CD14-positive monocyte (primary cell): ENCODE data around the gene FDXACB1. TPM values are rescaled to one million over a fixed set of nuclear protein-coding genes. Genes with fewer than 3 reads are reported as not detected.

Experiments used
- DNase-seq, 3 donors: peaks; one replicate each; pipeline ENCODE4 v3.0.0-alpha.2; 2011 to 2022
- H2AFZ ChIP-seq: 2 replicates; pipeline ENCODE4 v1.6.0; 2012; ENCODE audit warnings: mild to moderate bottlenecking, low read depth, low read length, inconsistent platforms; ENCODE audit not compliant: insufficient read depth, poor library complexity, severe bottlenecking
- H3K27ac ChIP-seq, 2 donors: 1 replicate in 1 of 2; 2 replicates in 1 of 2; pipeline ENCODE4 v1.5.1; 2012 to 2013; ENCODE audit warnings: low read length in 2 of 2, control low read depth in 1 of 2, inconsistent platforms in 1 of 2, low read depth in 1 of 2, mild to moderate bottlenecking in 1 of 2
- H3K27me3 ChIP-seq, 2 donors: one replicate each; pipeline versions ENCODE4 v1.6.0 to v1.6.1; 2011 to 2013; ENCODE audit warnings: low read length in 2 of 2; ENCODE audit not compliant: control insufficient read depth in 2 of 2, insufficient read depth in 2 of 2
- H3K36me3 ChIP-seq, 2 donors: replicated peaks in 1 of 2; 1 replicate in 1 of 2; 2 replicates in 1 of 2; pipeline versions ENCODE4 v1.5.1 to v1.6.1; 2012 to 2013; ENCODE audit warnings: low read length in 2 of 2, control low read depth in 1 of 2, inconsistent platforms in 1 of 2, mild to moderate bottlenecking in 1 of 2; ENCODE audit not compliant: insufficient read depth in 2 of 2, control insufficient read depth in 1 of 2
- H3K4me1 ChIP-seq, 2 donors: 1 replicate in 1 of 2; 2 replicates in 1 of 2; pipeline versions ENCODE4 v1.5.1 to v1.6.1; 2012 to 2013; ENCODE audit warnings: low read length in 2 of 2, control low read depth in 1 of 2, inconsistent platforms in 1 of 2, mild to moderate bottlenecking in 1 of 2, moderate library complexity in 1 of 2; ENCODE audit not compliant: insufficient read depth in 2 of 2, control insufficient read depth in 1 of 2
- H3K4me2 ChIP-seq: replicated peaks from 2 replicates; pipeline ENCODE3; 2012; ENCODE audit warnings: low read length, moderate library complexity, mild to moderate bottlenecking; ENCODE audit not compliant: poor library complexity, severe bottlenecking; ENCODE audit errors: extremely low read depth
- H3K4me3 ChIP-seq, 3 experiments: fragments of 200-600 bp in 1 of 3; sonication (generic) in 1 of 3; replicated peaks in 1 of 3; 1 replicate in 2 of 3; 2 replicates in 1 of 3; pipeline ENCODE4 v1.5.1; 2011 to 2013; ENCODE audit warnings: low read length in 3 of 3, mild to moderate bottlenecking in 3 of 3, control low read depth in 2 of 3, low read depth in 2 of 3, inconsistent platforms in 1 of 3, moderate library complexity in 1 of 3
- H3K79me2 ChIP-seq: 2 replicates; pipeline ENCODE4 v1.6.0; 2012; ENCODE audit warnings: mild to moderate bottlenecking, control low read depth, inconsistent platforms, low read length, moderate library complexity; ENCODE audit not compliant: insufficient read depth
- H3K9ac ChIP-seq: 2 replicates; pipeline ENCODE4 v1.6.0; 2017; ENCODE audit warnings: low read length, mild to moderate bottlenecking; ENCODE audit not compliant: insufficient read depth, poor library complexity, severe bottlenecking
- H3K9me3 ChIP-seq, 2 donors: replicated peaks in 1 of 2; 1 replicate in 1 of 2; 2 replicates in 1 of 2; pipeline versions ENCODE4 v1.5.1 to v1.6.1; 2012 to 2013; ENCODE audit warnings: low read length in 2 of 2, control low read depth in 1 of 2; ENCODE audit not compliant: control insufficient read depth in 1 of 2, insufficient read depth in 1 of 2
- H4K20me1 ChIP-seq: 2 replicates; pipeline ENCODE4 v1.6.0; 2012; ENCODE audit warnings: mild to moderate bottlenecking, low read length, control low read depth, moderate library complexity; ENCODE audit not compliant: insufficient read depth
- H3K27ac Mint-ChIP-seq, 7 donors: one replicate each; pipeline ENCODE4 v1.8.0; 2020; ENCODE audit warnings: mild to moderate bottlenecking in 7 of 7, mixed read lengths in 7 of 7, moderate library complexity in 6 of 7, inconsistent platforms in 2 of 7
- H3K27me3 Mint-ChIP-seq, 3 donors: one replicate each; pipeline ENCODE4 v1.8.0; 2021 to 2022; ENCODE audit warnings: low read depth in 3 of 3, mild to moderate bottlenecking in 3 of 3, mixed read lengths in 3 of 3, moderate library complexity in 3 of 3, inconsistent platforms in 1 of 3
- H3K36me3 Mint-ChIP-seq, 2 donors: one replicate each; pipeline ENCODE4 v1.8.0; 2020; ENCODE audit warnings: mixed read lengths in 2 of 2, inconsistent platforms in 1 of 2, mild to moderate bottlenecking in 1 of 2
- H3K4me1 Mint-ChIP-seq: one replicate; pipeline ENCODE4 v1.8.0; 2020; ENCODE audit warnings: mild to moderate bottlenecking, mixed read lengths
- H3K4me3 Mint-ChIP-seq, 2 donors: one replicate each; pipeline ENCODE4 v1.8.0; 2020; ENCODE audit warnings: mild to moderate bottlenecking in 2 of 2, mixed read lengths in 2 of 2, moderate library complexity in 1 of 2
- H3K9me3 Mint-ChIP-seq, 7 donors: one replicate each; pipeline ENCODE4 v1.8.0; 2020 to 2022; ENCODE audit warnings: mixed read lengths in 7 of 7, mild to moderate bottlenecking in 6 of 7, moderate library complexity in 6 of 7, inconsistent platforms in 2 of 7
- WGBS: methylation state at CpG from one replicate; pipeline ENCODE4 v1.1.5; 2013; ENCODE audit warnings: missing lambda C conversion rate; ENCODE audit not compliant: insufficient coverage; 5-methylcytosine and 5-hydroxymethylcytosine counted together
- intact Hi-C, 2 donors: fragments of 100-400 bp; cut with micrococcal nuclease; formaldehyde crosslinking; loops; one replicate each; pipeline versions ENCODE4 v1.15.0 to v1.15.1; 2023
- polyA plus RNA-seq, 3 donors: library from polyadenylated mRNA; depleted of rRNA in 1 of 3; unstranded in 2 of 3; stranded (reverse) in 1 of 3; fragments of 300-500 nt in 2 of 3; fragments of >200 nt in 1 of 3; fragmentation: Illumina TruSeq in 2 of 3; gene quantifications; 1 replicate in 2 of 3; 2 replicates in 1 of 3; pipeline ENCODE4 v1.2.3, GENCODE V29; 2012 to 2021
- small RNA-seq: library from RNA; depleted of rRNA; stranded (forward); fragments of <200 nt; gene quantifications from one replicate; pipeline ENCODE3, GENCODE V24; 2012; ENCODE audit warnings: low read depth; ENCODE audit not compliant: insufficient read length
- TF ChIP-seq, protein P1 (sequence below): fragments of 200-600 bp; IDR thresholded peaks from one replicate; pipeline ENCODE4 v1.8.0; 2022; ENCODE audit warnings: antibody characterized with exemption, mild to moderate bottlenecking

FDXACB1 gene
- polyA plus RNA-seq, 3 donors = 1.9 to 2.3 (median 2.0) TPM

DNA sequence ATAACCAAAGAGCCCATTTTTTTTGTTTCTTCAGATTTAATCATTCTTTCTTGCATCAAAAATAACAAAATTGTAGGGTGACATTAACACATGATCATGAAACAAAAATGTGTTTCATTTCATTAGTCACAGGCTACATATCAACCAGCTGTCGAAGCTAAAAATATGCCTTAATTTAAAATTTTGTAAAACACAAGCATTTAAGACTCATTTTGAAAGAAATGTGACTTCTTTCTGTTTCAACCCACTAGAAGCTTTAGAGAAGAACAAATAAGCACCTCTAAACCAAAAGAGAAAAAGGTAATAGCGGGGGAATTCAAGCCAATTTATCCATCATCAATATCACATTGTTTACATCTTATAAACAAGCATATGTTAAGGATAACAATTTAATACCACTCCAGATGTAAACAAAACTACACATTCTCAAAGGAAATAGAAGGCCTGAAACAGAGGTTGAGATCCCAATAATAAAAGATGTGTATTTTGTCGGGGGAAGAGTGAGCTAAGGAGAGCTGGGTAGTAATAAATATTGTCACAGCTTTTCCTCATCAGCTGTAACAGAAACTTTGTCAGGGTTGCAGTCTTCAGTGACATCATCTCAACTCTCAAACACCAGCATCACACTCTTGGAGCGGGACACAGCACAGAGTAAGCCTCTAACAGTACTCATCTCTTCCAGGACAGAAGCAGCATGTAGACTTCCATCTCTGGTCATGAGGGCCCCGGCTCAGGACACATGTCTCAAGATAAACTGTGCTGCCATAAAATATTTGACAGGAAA lies 49.6 kb downstream of the FDXACB1 start:
- no peaks in the 10 kb centered on the region for H3K4me1 Mint-ChIP-seq
- H3K27ac Mint-ChIP-seq = no peak overlapping the region
- Histone ChIP-seq H4K20me1 (no peaks in the 10 kb centered on the region), H3K9me3 (no peaks in the 10 kb centered on the region), H3K9ac (no peak overlapping the region), H3K27ac (no peak overlapping the region), H3K27me3 (no peaks in the 10 kb centered on the region), H3K36me3 (peaks cover 3 to 30% of the 10 kb centered on the region in 2 donors), H3K4me3 (no peak overlapping the region), H3K4me2 (no peak overlapping the region), H2AFZ (no peak overlapping the region), H3K4me1 (no peaks in the 10 kb centered on the region), H3K79me2 (no peaks in the 10 kb centered on the region)
- TF ChIP-seq, protein P1, sequence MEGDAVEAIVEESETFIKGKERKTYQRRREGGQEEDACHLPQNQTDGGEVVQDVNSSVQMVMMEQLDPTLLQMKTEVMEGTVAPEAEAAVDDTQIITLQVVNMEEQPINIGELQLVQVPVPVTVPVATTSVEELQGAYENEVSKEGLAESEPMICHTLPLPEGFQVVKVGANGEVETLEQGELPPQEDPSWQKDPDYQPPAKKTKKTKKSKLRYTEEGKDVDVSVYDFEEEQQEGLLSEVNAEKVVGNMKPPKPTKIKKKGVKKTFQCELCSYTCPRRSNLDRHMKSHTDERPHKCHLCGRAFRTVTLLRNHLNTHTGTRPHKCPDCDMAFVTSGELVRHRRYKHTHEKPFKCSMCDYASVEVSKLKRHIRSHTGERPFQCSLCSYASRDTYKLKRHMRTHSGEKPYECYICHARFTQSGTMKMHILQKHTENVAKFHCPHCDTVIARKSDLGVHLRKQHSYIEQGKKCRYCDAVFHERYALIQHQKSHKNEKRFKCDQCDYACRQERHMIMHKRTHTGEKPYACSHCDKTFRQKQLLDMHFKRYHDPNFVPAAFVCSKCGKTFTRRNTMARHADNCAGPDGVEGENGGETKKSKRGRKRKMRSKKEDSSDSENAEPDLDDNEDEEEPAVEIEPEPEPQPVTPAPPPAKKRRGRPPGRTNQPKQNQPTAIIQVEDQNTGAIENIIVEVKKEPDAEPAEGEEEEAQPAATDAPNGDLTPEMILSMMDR = no peak
- H3K4me3 Mint-ChIP-seq = no peak overlapping the region
- WGBS = 100% methylated on average over 1 of the region's 5 CpGs
- H3K9me3 Mint-ChIP-seq = no peaks in the 10 kb centered on the region
- H3K36me3 Mint-ChIP-seq = peaks cover 41 to 43% of the 10 kb centered on the region in 2 donors
- intact Hi-C loops = no loop called here
- H3K27me3 Mint-ChIP-seq = no peaks in the 10 kb centered on the region
- DNase-seq = no peak

DNA sequence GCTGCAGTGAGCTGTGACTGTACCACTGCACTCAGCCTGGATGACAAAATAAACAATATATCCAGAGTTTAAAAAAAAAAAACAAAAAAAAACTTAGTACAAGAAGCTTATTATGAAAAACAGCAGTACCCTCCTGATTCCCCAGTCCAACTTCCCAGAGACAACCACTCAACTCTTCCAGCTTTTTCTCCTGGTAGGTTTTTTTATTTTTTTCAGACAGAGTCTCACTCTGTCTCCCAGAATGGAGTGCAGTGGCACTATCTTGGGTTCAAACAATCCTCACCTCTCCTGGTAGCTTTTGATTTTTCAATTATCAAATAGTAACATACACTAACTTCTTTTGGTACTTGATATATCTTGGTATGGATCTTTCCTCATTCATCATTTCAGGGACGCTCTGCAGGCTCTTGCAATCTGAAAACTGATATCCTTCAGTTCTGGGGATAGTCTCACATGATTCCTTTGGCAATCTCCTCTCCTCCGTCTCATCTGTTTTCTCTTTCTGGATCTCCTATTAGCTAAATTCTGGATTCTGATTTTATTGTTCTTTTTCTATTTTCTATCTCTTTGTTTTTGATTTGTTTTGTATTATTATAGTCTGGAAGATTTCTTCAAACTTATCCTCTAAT lies 52.5 kb downstream of the FDXACB1 start:
- H3K36me3 ChIP-seq = peaks cover 3 to 11% of the 10 kb centered on the region in 2 donors
- TF ChIP-seq, protein P1 = no peak
- DNase-seq = no peak
- no peak overlapping the region for H3K4me2 ChIP-seq
- H3K9me3 Mint-ChIP-seq = no peaks in the 10 kb centered on the region
- peak overlapping the region in 1 of 7 donors; percentile 33 for H3K27ac Mint-ChIP-seq
- H3K9ac ChIP-seq = no peak overlapping the region
- H3K27me3 Mint-ChIP-seq = no peaks in the 10 kb centered on the region
- H2AFZ ChIP-seq = no peak overlapping the region
- no peaks in the 10 kb centered on the region for H3K27me3 ChIP-seq
- no peaks in the 10 kb centered on the region for H4K20me1 ChIP-seq
- H3K4me3 ChIP-seq = no peak overlapping the region
- no peaks in the 10 kb centered on the region for H3K79me2 ChIP-seq
- no peak overlapping the region for H3K27ac ChIP-seq
- intact Hi-C loops = no loop called here
- peaks cover 29 to 35% of the 10 kb centered on the region in 2 donors for H3K36me3 Mint-ChIP-seq
- no peaks in the 10 kb centered on the region for H3K4me1 ChIP-seq
- no CpG with 5 or more reads among the region's 2 CpGs for WGBS
- H3K4me3 Mint-ChIP-seq = no peak overlapping the region
- H3K4me1 Mint-ChIP-seq = no peaks in the 10 kb centered on the region
- no peaks in the 10 kb centered on the region for H3K9me3 ChIP-seq

Small RNAs within 50 kb of the gene (small RNA-seq; reads per million reads assigned to genes)
- gene C11orf52 (not detected), gene GNG5P3 (not detected), gene RNA5SP351 (not detected), gene RPL37AP8 (not detected)

Other genes with a start within 250 kb of the FDXACB1 start
- gene PPP2R1B, start 112.8 kb downstream of the FDXACB1 start, polyA plus RNA-seq = 10 to 100 TPM in 2 of 3 donors, 1 to 10 TPM in 1; 5.4 to 16.9 (median 11.2) TPM
- 1 to 10 TPM; 7.4 to 7.9 (median 7.8) TPM for gene ALG9, start 7.6 kb downstream of the FDXACB1 start, polyA plus RNA-seq
- 1 to 10 TPM; 3.6 to 5.3 (median 5.0) TPM for gene CFAP68, start 376 bp upstream of the FDXACB1 start, polyA plus RNA-seq
- not detected for gene CRYAB, start 32.6 kb upstream of the FDXACB1 start, polyA plus RNA-seq
- gene HSPB2, start 33.6 kb upstream of the FDXACB1 start, polyA plus RNA-seq = not detected
- not detected for gene C11orf52, start 39.7 kb upstream of the FDXACB1 start, polyA plus RNA-seq
- under 1 TPM in 2 of 3 donors, not detected in 1; 0.07 to 0.17 TPM for gene DIXDC1, start 58.2 kb upstream of the FDXACB1 start, polyA plus RNA-seq
- gene DLAT, start 146.2 kb upstream of the FDXACB1 start, polyA plus RNA-seq = 10 to 100 TPM in 2 of 3 donors, 1 to 10 TPM in 1; 5.8 to 14.6 (median 11.5) TPM
- gene PIH1D2, start 194.9 kb upstream of the FDXACB1 start, polyA plus RNA-seq = not detected
- gene NKAPD1, start 195.1 kb upstream of the FDXACB1 start, polyA plus RNA-seq = 1 to 10 TPM; 5.3 to 9.4 (median 7.7) TPM
- gene TIMM8B, start 207.6 kb upstream of the FDXACB1 start, polyA plus RNA-seq = 100 to 1,000 TPM in 2 of 3 donors, 10 to 100 TPM in 1; 27.9 to 160 (median 143) TPM
- gene SDHD, start 207.7 kb upstream of the FDXACB1 start, polyA plus RNA-seq = 100 to 1,000 TPM in 2 of 3 donors, 10 to 100 TPM in 1; 60.4 to 270 (median 270) TPM